ENCODE data around the gene FAM180B.

Gene FAM180B

GRCh38 chr11:47570651-47571356, 15.7 kb upstream of the FAM180B start:
- DNase-seq: no peak

GRCh38 chr11:47571357-47571729, 15.1 kb upstream of the FAM180B start:
- no peak for DNase-seq

GRCh38 chr11:47571895-47572294, 14.6 kb upstream of the FAM180B start:
- DNase-seq: no peak

- DNase-seq: no peak
These were observed 13.7 kb upstream of the FAM180B start for GRCh38 chr11:47572715-47573255.

- no peak for DNase-seq
These were observed 13.2 kb upstream of the FAM180B start for GRCh38 chr11:47573321-47573720.

- DNase-seq: no peak
These were observed 8.9 kb upstream of the FAM180B start for GRCh38 chr11:47577460-47578041.

GRCh38 chr11:47578524-47579494, 7.7 kb upstream of the FAM180B start, which contains the start of the genes KBTBD4 and NDUFS3:
Gene KBTBD4 (minus strand): TSS chr11:47578970. CDS start chr11:47578951, 19 bp downstream.
Gene NDUFS3 (plus strand): TSS chr11:47579074. CDS start chr11:47579092, 18 bp downstream.
- DNase-seq: peak; percentile 71 to 76 (median 76)

- DNase-seq: no peak
These were observed 2.6 kb upstream of the FAM180B start for GRCh38 chr11:47583844-47584243.

- DNase-seq: no peak
These were observed 700 bp downstream of the FAM180B start for GRCh38 chr11:47587039-47587716.

- DNase-seq: no peak
These were observed 1.3 kb downstream of the FAM180B start for GRCh38 chr11:47587723-47588326.

GRCh38 chr11:47589118-47589517, 2.6 kb downstream of the FAM180B start:
- DNase-seq: no peak

GRCh38 chr11:47589584-47589976, 3.1 kb downstream of the FAM180B start:
- no peak for DNase-seq

GRCh38 chr11:47589977-47590861, 3.7 kb downstream of the FAM180B start:
- DNase-seq: no peak

- DNase-seq: no peak
These were observed 5.3 kb downstream of the FAM180B start for GRCh38 chr11:47591764-47592163.

- DNase-seq: no peak
These were observed 5.8 kb downstream of the FAM180B start for GRCh38 chr11:47592251-47592650.

GRCh38 chr11:47592970-47593369, 6.5 kb downstream of the FAM180B start:
- DNase-seq: no peak

- no peak for DNase-seq
These were observed 7.0 kb downstream of the FAM180B start for GRCh38 chr11:47593492-47593933.

- DNase-seq: no peak
These were observed 7.7 kb downstream of the FAM180B start, which contains the start of gene C1QTNF4 for GRCh38 chr11:47593934-47594855. Gene C1QTNF4 (minus strand): TSS chr11:47594411. CDS start chr11:47590810, 3,601 bp downstream.

- no peak for DNase-seq
These were observed 8.6 kb downstream of the FAM180B start for GRCh38 chr11:47595029-47595428.

GRCh38 chr11:47595967-47596366, 9.5 kb downstream of the FAM180B start:
- DNase-seq: no peak

Measured in activated CD4-positive, CD25-positive, alpha-beta regulatory T cell (primary cell).